ENCODE data around the gene MAP4K4. TPM values are rescaled to one million over a fixed set of nuclear protein-coding genes. Genes with fewer than 3 reads are reported as not detected.

Gene MAP4K4
- total RNA-seq, 1 experiment from 2014 or later, result 133 TPM

DNA sequence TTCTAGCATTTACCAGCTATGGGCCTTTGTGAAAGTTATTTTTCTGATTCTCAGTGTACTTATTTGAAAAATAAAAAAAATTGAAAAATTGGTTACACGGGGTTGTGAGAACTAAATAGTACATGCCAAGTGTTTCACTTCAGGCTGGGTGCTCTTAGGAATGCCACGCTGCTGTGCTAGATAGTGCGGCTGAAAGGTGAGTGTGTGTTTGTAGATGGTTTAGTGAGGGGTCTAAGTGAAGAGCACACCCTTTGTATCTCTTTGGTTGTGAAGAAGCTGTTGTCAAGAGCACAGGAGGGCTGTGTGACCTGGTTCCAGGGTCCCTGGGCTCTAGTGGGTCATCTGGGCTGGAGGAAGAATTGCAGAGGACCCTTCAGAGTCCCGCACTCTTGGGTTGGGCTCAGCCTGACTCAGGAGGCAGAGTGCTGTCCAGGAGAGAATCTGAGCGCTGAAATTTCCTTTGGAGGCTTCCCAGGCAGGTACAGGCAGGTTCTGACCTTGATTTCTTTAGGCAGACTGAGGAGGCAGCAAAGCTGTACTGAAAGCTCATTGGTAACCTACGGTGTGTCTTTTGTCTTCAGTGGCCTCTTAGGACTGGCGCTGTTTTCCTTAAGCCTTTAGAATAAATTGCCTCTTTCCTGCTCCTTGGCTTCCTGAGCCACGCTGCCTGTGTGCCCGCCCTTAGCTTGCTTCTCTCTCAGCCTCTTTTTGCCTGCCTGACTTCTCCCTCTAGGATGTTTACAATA, 44.4 kb downstream of the MAP4K4 start:
- Histone ChIP-seq H3K4me1 (ENCODE audit: insufficient read depth, low read length) (peaks cover 71% of the 10 kb centered on the region), H3K27ac (ENCODE audit: low read length) (no peak overlapping the region), H3K4me2 (ENCODE audit: low read length) (no peak overlapping the region), H3K9me2 (replicated peaks; ENCODE audit: low read length) (no peaks in the 10 kb centered on the region), H3K4me3 (ENCODE audit: low read length) (no peak overlapping the region), H3K9me3 (ENCODE audit: low read length) (no peaks in the 10 kb centered on the region), H3F3A (ENCODE audit: low read length, unreplicated experiment) (peaks cover 15% of the 10 kb centered on the region), H3K9ac (ENCODE audit: low read length) (no peak overlapping the region), H3K79me2 (ENCODE audit: low read length) (peaks cover 93% of the 10 kb centered on the region), H2AFZ (ENCODE audit: low read length) (no peak overlapping the region), H3K27me3 (ENCODE audit: low read length) (no peaks in the 10 kb centered on the region), H4K20me1 (ENCODE audit: low read length) (peaks cover 52% of the 10 kb centered on the region), H3K36me3 (ENCODE audit: low read depth, low read length) (0 out of 2 replicates have a peak, but pooled peaks cover 5% of the 10 kb centered on the region)
- no TSS peak for BruUV-seq (replicated peaks)
- intact Hi-C loops (cut with micrococcal nuclease), result no loop called here
- POLR2A ChIA-PET (ENCODE audit: unreplicated experiment), result interaction anchor here (0.7 kb wide), 1 partner anchor 516 kb away, joined by 27 read pairs; no protein-coding TSS in a partner anchor
- TF ChIP-seq, protein P1, sequence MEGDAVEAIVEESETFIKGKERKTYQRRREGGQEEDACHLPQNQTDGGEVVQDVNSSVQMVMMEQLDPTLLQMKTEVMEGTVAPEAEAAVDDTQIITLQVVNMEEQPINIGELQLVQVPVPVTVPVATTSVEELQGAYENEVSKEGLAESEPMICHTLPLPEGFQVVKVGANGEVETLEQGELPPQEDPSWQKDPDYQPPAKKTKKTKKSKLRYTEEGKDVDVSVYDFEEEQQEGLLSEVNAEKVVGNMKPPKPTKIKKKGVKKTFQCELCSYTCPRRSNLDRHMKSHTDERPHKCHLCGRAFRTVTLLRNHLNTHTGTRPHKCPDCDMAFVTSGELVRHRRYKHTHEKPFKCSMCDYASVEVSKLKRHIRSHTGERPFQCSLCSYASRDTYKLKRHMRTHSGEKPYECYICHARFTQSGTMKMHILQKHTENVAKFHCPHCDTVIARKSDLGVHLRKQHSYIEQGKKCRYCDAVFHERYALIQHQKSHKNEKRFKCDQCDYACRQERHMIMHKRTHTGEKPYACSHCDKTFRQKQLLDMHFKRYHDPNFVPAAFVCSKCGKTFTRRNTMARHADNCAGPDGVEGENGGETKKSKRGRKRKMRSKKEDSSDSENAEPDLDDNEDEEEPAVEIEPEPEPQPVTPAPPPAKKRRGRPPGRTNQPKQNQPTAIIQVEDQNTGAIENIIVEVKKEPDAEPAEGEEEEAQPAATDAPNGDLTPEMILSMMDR (conservative IDR thresholded peaks at IDR 0.05; ENCODE audit: low read depth, low read length), result no peak
- TF ChIP-seq EZH2 (IDR thresholded peaks at IDR 0.05; ENCODE audit: low read length, unreplicated experiment) (no peak), EZH2phosphoT487 (IDR thresholded peaks at IDR 0.05; ENCODE audit: borderline replicate concordance, low read length) (no peak)
- DNase-seq (no peak), ATAC-seq (no peak)
- CTCF ChIA-PET, result no interaction called here

DNA sequence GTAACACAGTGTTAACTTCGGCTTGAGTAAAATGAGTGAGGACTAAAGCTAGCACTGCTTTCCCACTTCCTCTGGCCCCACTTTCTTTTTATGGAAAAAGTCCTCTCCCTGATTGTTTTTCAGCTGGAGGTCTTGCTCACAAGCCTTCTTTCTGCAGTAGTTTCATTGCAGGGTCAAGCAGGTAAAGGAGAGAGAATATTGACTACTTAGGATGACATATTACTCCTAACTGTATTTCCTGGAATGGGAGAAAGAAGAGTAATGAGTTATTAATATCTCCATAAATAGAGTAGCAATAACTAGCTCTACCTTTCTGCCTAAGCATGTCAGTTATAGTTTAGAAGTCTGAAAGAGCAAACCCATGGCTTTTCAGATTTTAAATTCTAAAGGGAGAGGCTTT, 45.0 kb downstream of the MAP4K4 start:
- BruUV-seq (replicated peaks), result no TSS peak
- H3K4me1 ChIP-seq (ENCODE audit: insufficient read depth, low read length), result peaks cover 72% of the 10 kb centered on the region

More for the DNA sequence above, 45.0 kb downstream of the MAP4K4 start:
- Histone ChIP-seq H3K4me2 (ENCODE audit: low read length) (no peak overlapping the region), H3K27me3 (ENCODE audit: low read length) (no peaks in the 10 kb centered on the region), H3K9ac (ENCODE audit: low read length) (no peak overlapping the region), H3K4me3 (ENCODE audit: low read length) (no peak overlapping the region), H3K27ac (ENCODE audit: low read length) (no peak overlapping the region), H4K20me1 (ENCODE audit: low read length) (peaks cover 57% of the 10 kb centered on the region), H3K9me3 (ENCODE audit: low read length) (no peaks in the 10 kb centered on the region), H3K9me2 (replicated peaks; ENCODE audit: low read length) (no peaks in the 10 kb centered on the region), H3F3A (ENCODE audit: low read length, unreplicated experiment) (peaks cover 19% of the 10 kb centered on the region), H2AFZ (ENCODE audit: low read length) (no peak overlapping the region), H3K79me2 (ENCODE audit: low read length) (peaks cover 97% of the 10 kb centered on the region), H3K36me3 (ENCODE audit: low read depth, low read length) (0 out of 2 replicates have a peak, but pooled peaks cover 5% of the 10 kb centered on the region)
- ATAC-seq (no peak), DNase-seq (no peak)
- ChIA-PET POLR2A (ENCODE audit: unreplicated experiment) (no interaction called here), CTCF (no interaction called here)
- intact Hi-C loops (cut with micrococcal nuclease), result no loop called here
- TF ChIP-seq EZH2phosphoT487 (IDR thresholded peaks at IDR 0.05; ENCODE audit: borderline replicate concordance, low read length) (no peak), EZH2 (IDR thresholded peaks at IDR 0.05; ENCODE audit: low read length, unreplicated experiment) (no peak)
- TF ChIP-seq, protein P1 (conservative IDR thresholded peaks at IDR 0.05; ENCODE audit: low read depth, low read length), result no peak

Data from PC-3 (cell line).